ENCODE results near the gene KCNK16.

The KCNK16 gene

DNA sequence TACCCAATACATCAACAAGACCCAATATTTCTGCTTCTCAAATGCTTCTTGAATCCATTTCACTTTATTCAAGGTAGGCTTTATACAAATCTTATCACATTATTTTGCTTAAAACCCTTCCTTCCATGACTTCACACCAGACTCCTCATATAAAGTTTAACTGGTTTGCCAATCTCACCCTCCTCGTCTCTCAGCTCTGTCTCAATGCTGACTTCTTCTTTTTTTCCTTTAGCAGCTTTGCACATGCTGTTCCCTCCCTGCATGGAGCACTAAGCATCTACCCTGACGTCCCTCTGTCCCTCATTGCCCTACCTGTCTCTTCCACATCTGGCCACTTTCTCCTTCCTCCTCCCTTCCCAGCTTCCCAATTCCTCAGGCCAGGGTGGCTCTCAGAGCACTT lies 39.7 kb downstream of the KCNK16 start:
- Histone ChIP-seq H3K27ac (no peak overlapping the region), H3K9ac (ENCODE audit: insufficient read length) (no peak overlapping the region), H3K4me3 (no peak overlapping the region), H3K9me3 (ENCODE audit: low read depth, low read length) (no peaks in the 10 kb centered on the region), H3K36me3 (ENCODE audit: insufficient read depth, low read length) (no peaks in the 10 kb centered on the region)
- no peak for TF ChIP-seq POLR2AphosphoS5 (IDR thresholded peaks at IDR 0.05; ENCODE audit: borderline replicate concordance, low read depth, low read length)
- no peak for TF ChIP-seq EZH2 (IDR thresholded peaks at IDR 0.05)
- TF ChIP-seq FOXP2 (optimal IDR thresholded peaks at IDR 0.05; ENCODE audit: control extremely low read depth, extremely low read length, insufficient read depth), result no peak
- no peak for DNase-seq (ENCODE audit: low read depth, low spot score)

DNA sequence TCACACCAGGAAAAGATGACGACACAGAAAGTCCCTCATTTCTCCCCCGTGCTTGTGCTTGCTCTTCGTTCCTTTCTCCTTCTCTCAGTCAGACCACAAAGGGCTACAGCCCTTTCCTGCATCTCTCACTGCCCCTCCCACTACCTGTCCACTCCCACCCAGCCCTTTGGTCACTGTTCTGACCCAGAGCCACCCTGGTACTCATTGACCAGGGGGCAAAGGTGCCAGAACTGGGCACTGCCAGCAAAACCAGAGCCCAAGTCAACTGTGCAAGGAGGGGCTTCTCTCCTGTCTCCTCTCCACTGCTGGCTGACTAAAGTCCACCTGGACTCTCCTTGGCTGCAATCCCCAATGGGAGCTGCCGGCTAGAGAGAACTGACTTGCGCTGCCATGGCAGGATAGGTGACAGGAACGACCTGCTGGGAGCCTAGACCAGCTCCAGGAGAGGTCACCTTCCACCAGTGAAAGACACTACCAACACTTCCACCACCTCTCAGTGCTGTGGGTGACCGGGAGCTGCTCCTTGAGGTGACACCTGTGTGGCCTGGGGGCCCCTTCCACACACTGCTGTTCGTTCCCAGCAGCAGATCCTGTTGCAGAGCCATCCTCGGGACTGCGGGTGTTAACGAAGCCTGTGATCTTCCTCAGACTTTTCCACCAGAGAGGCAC lies 41.1 kb downstream of the KCNK16 start:
- Histone ChIP-seq H3K36me3 (ENCODE audit: insufficient read depth, low read length) (no peaks in the 10 kb centered on the region), H3K9ac (ENCODE audit: insufficient read length) (no peak overlapping the region), H3K27ac (no peak overlapping the region)

DNA sequence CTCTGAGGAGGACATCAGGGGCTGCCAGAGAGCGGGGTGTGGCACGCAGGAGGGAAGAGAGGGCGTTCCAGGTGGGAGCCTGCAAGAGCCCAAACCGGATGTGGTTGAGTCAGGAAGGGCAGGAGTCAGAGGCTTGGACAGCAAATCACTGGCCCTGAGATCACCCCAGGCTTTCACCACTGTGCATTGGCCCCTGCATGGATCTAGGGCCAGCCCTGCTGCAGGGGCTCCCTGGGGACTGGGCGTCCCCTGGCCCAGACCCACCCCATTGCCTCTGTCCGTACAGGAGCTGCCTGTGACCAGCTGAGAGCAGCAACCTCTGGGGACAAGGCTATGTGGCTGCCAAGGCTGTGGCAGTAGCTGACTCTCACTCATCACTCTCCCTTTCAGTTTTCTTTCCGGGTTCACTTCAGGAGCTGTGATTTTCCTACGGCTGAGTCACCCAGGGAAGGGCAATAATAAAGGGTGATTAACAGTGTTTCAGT lies 42.2 kb downstream of the KCNK16 start:
- TF ChIP-seq POLR2AphosphoS5 (IDR thresholded peaks at IDR 0.05; ENCODE audit: borderline replicate concordance, low read depth, low read length) (no peak), EZH2 (IDR thresholded peaks at IDR 0.05) (no peak), FOXP2 (optimal IDR thresholded peaks at IDR 0.05; ENCODE audit: control extremely low read depth, extremely low read length, insufficient read depth) (no peak)
- Histone ChIP-seq H3K27ac (no peak overlapping the region), H3K9me3 (ENCODE audit: low read depth, low read length) (no peaks in the 10 kb centered on the region), H3K4me3 (no peak overlapping the region), H3K36me3 (ENCODE audit: insufficient read depth, low read length) (no peaks in the 10 kb centered on the region), H3K9ac (ENCODE audit: insufficient read length) (no peak overlapping the region)
- DNase-seq (ENCODE audit: low read depth, low spot score), result no peak

More for the DNA sequence above, 41.1 kb downstream of the KCNK16 start:
- TF ChIP-seq FOXP2 (optimal IDR thresholded peaks at IDR 0.05; ENCODE audit: control extremely low read depth, extremely low read length, insufficient read depth), result no peak
- TF ChIP-seq EZH2 (IDR thresholded peaks at IDR 0.05), result no peak
- no peak for TF ChIP-seq POLR2AphosphoS5 (IDR thresholded peaks at IDR 0.05; ENCODE audit: borderline replicate concordance, low read depth, low read length)
- DNase-seq (ENCODE audit: low read depth, low spot score), result no peak
- Histone ChIP-seq H3K4me3 (no peak overlapping the region), H3K9me3 (ENCODE audit: low read depth, low read length) (no peaks in the 10 kb centered on the region)

DNA sequence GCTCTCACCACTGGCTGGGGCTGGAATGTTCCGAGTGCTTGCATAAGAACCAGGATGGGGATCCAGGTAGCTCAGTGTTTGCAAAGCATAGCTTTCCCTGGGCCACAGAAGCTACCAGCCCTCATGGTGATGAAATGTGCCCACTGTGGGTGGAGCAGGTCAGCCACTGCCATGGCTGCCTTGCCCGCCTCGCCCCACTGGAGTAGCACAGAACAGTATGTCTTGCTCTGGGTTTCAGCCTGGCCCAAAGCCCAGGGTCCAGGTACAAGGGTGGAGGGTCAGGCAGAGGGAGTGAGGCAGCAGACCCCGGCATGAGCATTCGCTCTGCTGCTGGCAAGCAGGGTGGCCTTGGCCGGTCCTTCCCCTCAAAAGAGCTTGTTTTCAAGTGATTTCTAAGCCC lies 43.0 kb downstream of the KCNK16 start:
- Histone ChIP-seq H3K4me3 (no peak overlapping the region), H3K9me3 (ENCODE audit: low read depth, low read length) (no peaks in the 10 kb centered on the region), H3K27ac (no peak overlapping the region), H3K9ac (ENCODE audit: insufficient read length) (no peak overlapping the region), H3K36me3 (ENCODE audit: insufficient read depth, low read length) (no peaks in the 10 kb centered on the region)
- TF ChIP-seq EZH2 (IDR thresholded peaks at IDR 0.05) (no peak), FOXP2 (optimal IDR thresholded peaks at IDR 0.05; ENCODE audit: control extremely low read depth, extremely low read length, insufficient read depth) (no peak), POLR2AphosphoS5 (IDR thresholded peaks at IDR 0.05; ENCODE audit: borderline replicate concordance, low read depth, low read length) (no peak)
- DNase-seq (ENCODE audit: low read depth, low spot score), result no peak

DNA sequence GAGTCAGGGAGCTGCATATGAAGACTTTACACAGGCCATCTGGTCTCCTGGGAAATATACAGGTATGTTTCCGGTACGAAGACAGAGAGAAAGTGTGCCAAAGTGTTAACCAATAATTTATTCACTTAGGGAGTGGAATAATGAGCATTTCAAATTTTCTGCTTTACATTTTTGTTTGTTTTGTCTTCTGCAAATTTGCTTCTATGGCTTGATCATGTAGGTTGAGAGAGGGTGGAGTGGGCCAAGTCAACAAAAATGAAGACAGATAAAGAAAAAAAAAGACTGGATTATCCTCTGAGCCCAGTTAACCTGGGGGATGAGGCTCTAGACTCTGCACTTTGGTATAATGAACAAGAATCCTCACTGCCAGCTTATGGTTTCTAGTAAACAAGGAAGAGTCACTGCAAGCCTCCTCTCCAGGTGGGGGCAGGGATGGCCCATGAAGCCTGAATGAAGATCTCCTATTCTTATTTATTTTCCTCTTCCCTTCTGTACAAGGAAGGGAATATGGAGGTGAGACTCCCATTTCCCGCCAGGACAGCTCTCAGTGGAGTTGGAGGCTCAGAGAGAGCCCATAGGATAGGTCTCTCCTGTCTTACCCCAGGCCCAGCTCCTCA lies 46.0 kb downstream of the KCNK16 start:
- no peak for DNase-seq (ENCODE audit: low read depth, low spot score)
- no peaks in the 10 kb centered on the region for H3K36me3 ChIP-seq (ENCODE audit: insufficient read depth, low read length)
- H3K9ac ChIP-seq (ENCODE audit: insufficient read length), result no peak overlapping the region
- H3K9me3 ChIP-seq (ENCODE audit: low read depth, low read length), result no peaks in the 10 kb centered on the region
- TF ChIP-seq POLR2AphosphoS5 (IDR thresholded peaks at IDR 0.05; ENCODE audit: borderline replicate concordance, low read depth, low read length) (no peak), FOXP2 (optimal IDR thresholded peaks at IDR 0.05; ENCODE audit: control extremely low read depth, extremely low read length, insufficient read depth) (no peak), EZH2 (IDR thresholded peaks at IDR 0.05) (no peak)
- H3K27ac ChIP-seq, result no peak overlapping the region
- no peak overlapping the region for H3K4me3 ChIP-seq

DNA sequence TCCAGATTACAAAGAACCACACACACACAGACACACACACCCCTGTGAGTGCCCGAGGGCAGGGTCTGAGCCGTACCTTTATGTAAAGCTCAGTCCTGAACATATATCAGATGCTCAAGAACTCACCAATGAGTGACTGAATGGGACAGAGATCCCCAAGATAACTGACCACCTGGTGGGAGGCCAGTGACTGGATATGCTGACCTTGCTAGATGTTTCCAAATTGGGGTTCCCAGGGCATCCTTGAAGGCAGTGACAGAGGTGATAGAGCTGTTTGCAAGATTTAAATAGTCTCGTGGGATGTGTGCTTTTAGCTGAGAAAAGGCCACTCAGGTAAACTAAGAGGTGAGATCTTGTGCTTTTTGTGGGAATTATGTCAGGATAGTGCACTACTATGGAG lies 47.6 kb downstream of the KCNK16 start:
- Histone ChIP-seq H3K36me3 (ENCODE audit: insufficient read depth, low read length) (no peaks in the 10 kb centered on the region), H3K9ac (ENCODE audit: insufficient read length) (no peak overlapping the region), H3K27ac (no peak overlapping the region), H3K4me3 (no peak overlapping the region), H3K9me3 (ENCODE audit: low read depth, low read length) (no peaks in the 10 kb centered on the region)
- DNase-seq (ENCODE audit: low read depth, low spot score), result no peak
- TF ChIP-seq POLR2AphosphoS5 (IDR thresholded peaks at IDR 0.05; ENCODE audit: borderline replicate concordance, low read depth, low read length), result no peak
- TF ChIP-seq FOXP2 (optimal IDR thresholded peaks at IDR 0.05; ENCODE audit: control extremely low read depth, extremely low read length, insufficient read depth), result no peak
- TF ChIP-seq EZH2 (IDR thresholded peaks at IDR 0.05), result no peak

DNA sequence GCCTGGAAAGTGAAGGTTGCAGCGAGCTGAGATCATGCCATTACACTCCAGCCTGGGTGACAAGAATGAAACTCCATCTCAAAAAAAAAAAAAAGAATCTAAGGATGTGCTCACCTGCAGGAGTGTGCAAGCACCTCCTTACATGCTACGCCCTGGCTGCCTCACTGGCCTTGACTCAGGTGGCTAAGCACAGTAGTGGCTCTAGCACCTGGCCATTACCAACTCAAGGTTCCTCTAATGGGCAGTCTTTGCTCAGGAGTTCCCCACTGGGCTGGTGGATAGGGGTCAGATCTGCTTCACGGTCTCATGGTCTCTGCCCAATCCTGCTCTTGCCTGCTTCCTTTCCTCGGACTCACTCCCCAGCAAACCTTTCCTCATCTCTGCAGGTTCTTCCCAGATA lies 48.0 kb downstream of the KCNK16 start:
- Histone ChIP-seq H3K36me3 (ENCODE audit: insufficient read depth, low read length) (no peaks in the 10 kb centered on the region), H3K27ac (no peak overlapping the region), H3K4me3 (no peak overlapping the region), H3K9ac (ENCODE audit: insufficient read length) (no peak overlapping the region), H3K9me3 (ENCODE audit: low read depth, low read length) (no peaks in the 10 kb centered on the region)
- DNase-seq (ENCODE audit: low read depth, low spot score), result no peak
- TF ChIP-seq FOXP2 (optimal IDR thresholded peaks at IDR 0.05; ENCODE audit: control extremely low read depth, extremely low read length, insufficient read depth) (no peak), EZH2 (IDR thresholded peaks at IDR 0.05) (no peak), POLR2AphosphoS5 (IDR thresholded peaks at IDR 0.05; ENCODE audit: borderline replicate concordance, low read depth, low read length) (no peak)

DNA sequence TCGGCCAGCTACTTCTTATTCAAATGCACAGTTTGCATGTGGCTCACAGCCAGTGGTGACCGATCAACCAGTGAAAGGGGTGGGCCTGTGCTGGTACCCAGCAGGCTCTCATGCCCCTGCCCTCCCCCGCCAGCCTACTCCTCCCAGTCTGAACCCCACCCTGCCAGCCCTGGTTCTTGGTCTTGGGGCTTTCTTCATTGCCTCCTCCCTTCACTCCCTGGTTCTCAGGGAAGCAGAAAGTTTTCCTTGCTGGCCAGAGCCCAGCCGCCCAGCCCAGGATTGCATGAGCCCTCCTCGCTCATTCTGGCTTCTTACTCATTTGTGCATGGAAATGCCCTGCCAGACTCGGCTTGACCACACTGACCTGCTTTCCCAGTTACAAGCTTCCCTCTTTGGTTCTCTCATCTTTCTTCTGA lies 49.1 kb downstream of the KCNK16 start:
- no peak for TF ChIP-seq FOXP2 (optimal IDR thresholded peaks at IDR 0.05; ENCODE audit: control extremely low read depth, extremely low read length, insufficient read depth)
- no peak for TF ChIP-seq POLR2AphosphoS5 (IDR thresholded peaks at IDR 0.05; ENCODE audit: borderline replicate concordance, low read depth, low read length)
- no peak for TF ChIP-seq EZH2 (IDR thresholded peaks at IDR 0.05)
- Histone ChIP-seq H3K36me3 (ENCODE audit: insufficient read depth, low read length) (no peaks in the 10 kb centered on the region), H3K4me3 (no peak overlapping the region), H3K9me3 (ENCODE audit: low read depth, low read length) (no peaks in the 10 kb centered on the region), H3K9ac (ENCODE audit: insufficient read length) (no peak overlapping the region), H3K27ac (no peak overlapping the region)
- no peak for DNase-seq (ENCODE audit: low read depth, low spot score)
